ENCODE data around the gene RFXAP.

DNA sequence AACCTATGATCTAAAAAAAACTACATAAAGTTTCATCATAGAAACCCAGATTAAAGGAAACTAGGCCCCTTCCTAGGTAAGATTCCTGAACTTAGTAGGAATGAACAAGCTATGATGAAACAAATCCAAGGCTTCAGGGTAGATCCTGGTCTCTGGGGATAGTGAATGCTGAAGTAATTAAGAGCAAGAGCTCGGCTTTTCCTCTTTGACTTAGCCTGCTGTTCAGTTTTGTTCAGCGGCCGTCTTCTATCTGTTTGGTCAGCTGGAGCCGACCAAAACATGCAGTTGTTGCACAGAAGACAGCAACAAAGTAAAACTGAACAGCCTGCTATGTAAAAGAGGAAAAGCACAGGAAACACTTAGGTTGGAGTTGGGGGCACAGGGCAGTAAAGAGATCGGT, 44.1 kb upstream of the RFXAP start:
- no peak for TF ChIP-seq EZH2 (IDR thresholded peaks at IDR 0.05; ENCODE audit: borderline replicate concordance, low read depth, low read length, severe bottlenecking)
- TF ChIP-seq, protein P1, sequence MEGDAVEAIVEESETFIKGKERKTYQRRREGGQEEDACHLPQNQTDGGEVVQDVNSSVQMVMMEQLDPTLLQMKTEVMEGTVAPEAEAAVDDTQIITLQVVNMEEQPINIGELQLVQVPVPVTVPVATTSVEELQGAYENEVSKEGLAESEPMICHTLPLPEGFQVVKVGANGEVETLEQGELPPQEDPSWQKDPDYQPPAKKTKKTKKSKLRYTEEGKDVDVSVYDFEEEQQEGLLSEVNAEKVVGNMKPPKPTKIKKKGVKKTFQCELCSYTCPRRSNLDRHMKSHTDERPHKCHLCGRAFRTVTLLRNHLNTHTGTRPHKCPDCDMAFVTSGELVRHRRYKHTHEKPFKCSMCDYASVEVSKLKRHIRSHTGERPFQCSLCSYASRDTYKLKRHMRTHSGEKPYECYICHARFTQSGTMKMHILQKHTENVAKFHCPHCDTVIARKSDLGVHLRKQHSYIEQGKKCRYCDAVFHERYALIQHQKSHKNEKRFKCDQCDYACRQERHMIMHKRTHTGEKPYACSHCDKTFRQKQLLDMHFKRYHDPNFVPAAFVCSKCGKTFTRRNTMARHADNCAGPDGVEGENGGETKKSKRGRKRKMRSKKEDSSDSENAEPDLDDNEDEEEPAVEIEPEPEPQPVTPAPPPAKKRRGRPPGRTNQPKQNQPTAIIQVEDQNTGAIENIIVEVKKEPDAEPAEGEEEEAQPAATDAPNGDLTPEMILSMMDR (IDR thresholded peaks at IDR 0.05; ENCODE audit: extremely low read depth in 1 of 2, insufficient read depth in 1 of 2, low read depth in 1 of 2, low read length in 2 of 2), result no peak
- TF ChIP-seq POLR2AphosphoS5 (IDR thresholded peaks at IDR 0.05; ENCODE audit: insufficient read depth, low read depth, low read length), result no peak
- TF ChIP-seq POLR2A (IDR thresholded peaks at IDR 0.05; ENCODE audit: low read depth, low read length), result no peak
- TF ChIP-seq MYC (IDR thresholded peaks at IDR 0.05; ENCODE audit: low read depth, low read length), result no peak
